Uterus (tissue), 2 donors: Measurements from ENCODE around the gene PPA2.

Source experiments
- CTCF ChIP-seq, 4 experiments: fragments of 200-600 bp in 2 of 4; fragments of 450-650 bp in 2 of 4; sonication (generic) in 2 of 4; IDR thresholded peaks; one replicate each; pipeline ENCODE4 v1.5.1; 2016 to 2019; ENCODE audit warnings: antibody characterized with exemption in 4 of 4, mild to moderate bottlenecking in 2 of 4, moderate library complexity in 1 of 4
- POLR2A ChIP-seq, 2 donors: fragments of 450-650 bp; IDR thresholded peaks; one replicate each; pipeline ENCODE4 v1.6.1; 2016; ENCODE audit warnings: antibody characterized with exemption in 2 of 2, mild to moderate bottlenecking in 1 of 2, moderate library complexity in 1 of 2

- TF ChIP-seq POLR2A (IDR thresholded peaks at IDR 0.05) (peak; percentile 80 to 82), CTCF (IDR thresholded peaks at IDR 0.05) (peak in 1 of 4 experiments; percentile 85)
Observed at GRCh38 chr4:105473324-105474098, at the start of gene PPA2.
